ENCODE data around the gene CCDC171. TPM values are rescaled to one million over a fixed set of nuclear protein-coding genes. Genes with fewer than 3 reads are reported as not detected.
A peak's percentile ranks its signal among the peaks of the same experiment; 100 is the strongest.
"Not testable (repeated sequence)": the region's sequence is repeated elsewhere in the genome, so short reads cannot be mapped to it uniquely, and the experiment has no call there.

CCDC171 gene
- total RNA-seq, 1 donor from 2014 or later: 0.92 TPM

DNA sequence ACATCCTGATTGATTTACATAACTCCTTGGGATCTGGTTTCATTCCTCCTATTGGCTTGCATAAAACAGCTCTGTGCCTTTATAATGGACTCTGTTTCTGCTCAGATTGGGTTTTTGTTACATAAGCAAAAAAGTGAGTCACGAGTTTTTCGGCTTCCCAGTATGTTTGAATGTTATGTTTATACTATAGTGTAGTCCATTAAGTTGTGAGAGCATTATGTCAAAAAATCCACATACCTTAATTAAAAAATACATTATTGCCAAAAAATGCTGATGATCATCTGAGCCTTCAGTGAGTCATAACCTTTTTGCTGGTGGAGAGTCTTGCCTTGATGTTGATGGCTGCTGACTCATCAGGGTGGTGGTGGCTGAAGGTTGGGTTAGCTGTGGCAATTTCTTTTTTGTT is 144.6 kb downstream of the CCDC171 start:
- DNase-seq (ENCODE audit: low read depth): peak; percentile 4
- TF ChIP-seq, protein P1, sequence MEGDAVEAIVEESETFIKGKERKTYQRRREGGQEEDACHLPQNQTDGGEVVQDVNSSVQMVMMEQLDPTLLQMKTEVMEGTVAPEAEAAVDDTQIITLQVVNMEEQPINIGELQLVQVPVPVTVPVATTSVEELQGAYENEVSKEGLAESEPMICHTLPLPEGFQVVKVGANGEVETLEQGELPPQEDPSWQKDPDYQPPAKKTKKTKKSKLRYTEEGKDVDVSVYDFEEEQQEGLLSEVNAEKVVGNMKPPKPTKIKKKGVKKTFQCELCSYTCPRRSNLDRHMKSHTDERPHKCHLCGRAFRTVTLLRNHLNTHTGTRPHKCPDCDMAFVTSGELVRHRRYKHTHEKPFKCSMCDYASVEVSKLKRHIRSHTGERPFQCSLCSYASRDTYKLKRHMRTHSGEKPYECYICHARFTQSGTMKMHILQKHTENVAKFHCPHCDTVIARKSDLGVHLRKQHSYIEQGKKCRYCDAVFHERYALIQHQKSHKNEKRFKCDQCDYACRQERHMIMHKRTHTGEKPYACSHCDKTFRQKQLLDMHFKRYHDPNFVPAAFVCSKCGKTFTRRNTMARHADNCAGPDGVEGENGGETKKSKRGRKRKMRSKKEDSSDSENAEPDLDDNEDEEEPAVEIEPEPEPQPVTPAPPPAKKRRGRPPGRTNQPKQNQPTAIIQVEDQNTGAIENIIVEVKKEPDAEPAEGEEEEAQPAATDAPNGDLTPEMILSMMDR (conservative IDR thresholded peaks at IDR 0.05; ENCODE audit: low read depth, low read length): no peak

DNA sequence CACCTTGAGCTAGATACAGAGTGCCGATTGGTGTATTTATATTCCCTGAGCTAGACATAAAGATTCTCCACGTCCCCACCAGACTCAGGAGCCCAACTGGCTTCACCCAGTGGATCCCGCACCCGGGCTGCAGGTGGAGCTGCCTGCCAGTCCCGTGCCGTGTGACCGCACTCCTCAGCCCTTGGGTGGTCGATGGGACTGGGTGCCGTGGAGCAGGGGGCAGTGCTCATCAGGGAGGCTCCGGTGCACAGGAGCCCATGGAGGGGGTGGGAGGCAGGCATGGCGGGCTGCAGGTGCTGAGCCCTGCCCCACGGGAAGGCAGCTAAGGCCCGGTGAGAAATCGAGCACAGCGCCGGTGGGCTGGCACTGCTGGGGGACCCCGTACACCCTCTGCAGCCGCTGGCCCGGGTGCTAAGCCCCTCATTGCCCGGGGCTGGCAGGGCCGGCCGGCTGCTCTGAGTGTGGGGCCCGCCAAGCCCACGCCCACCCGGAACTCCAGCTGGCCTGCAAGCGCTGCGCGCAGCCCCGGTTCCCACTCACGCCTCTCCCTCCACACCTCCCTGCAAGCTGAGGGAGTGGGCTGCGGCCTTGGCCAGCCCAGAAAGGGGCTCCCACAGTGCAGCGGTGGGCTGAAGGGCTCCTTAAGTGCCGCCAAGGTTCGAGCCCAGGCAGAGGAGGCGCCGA is 147.2 kb downstream of the CCDC171 start:
- not testable (repeated sequence) for H3K4me3 ChIP-seq (ENCODE audit: low read depth, low read length); DNase-seq (ENCODE audit: low read depth)

More for the DNA sequence above, 144.6 kb downstream of the CCDC171 start:
- H3K4me3 ChIP-seq (ENCODE audit: low read depth, low read length): no peak overlapping the region

DNA sequence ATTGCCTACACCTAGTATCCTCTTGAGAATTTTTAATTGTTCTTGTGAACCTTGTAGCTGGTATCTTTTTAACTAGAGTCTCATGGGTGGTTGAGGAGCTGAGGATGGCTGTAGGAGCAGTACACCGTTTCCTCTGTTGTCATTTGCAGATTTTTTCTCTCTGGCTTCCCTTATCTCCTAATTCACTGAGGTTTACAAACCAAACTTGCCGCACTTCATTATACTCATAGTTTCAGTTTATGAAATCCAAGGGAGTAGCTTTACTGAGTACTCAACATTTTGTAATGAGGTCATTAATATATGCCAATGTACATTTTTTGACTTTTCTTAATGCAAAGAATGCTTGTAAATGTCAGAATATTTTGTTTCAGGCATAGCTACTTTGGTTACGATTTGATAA is 154.2 kb downstream of the CCDC171 start:
- no peak overlapping the region for H3K4me3 ChIP-seq (ENCODE audit: low read depth, low read length)
- TF ChIP-seq, protein P1 (conservative IDR thresholded peaks at IDR 0.05; ENCODE audit: low read depth, low read length): no peak
- no peak for DNase-seq (ENCODE audit: low read depth)

DNA sequence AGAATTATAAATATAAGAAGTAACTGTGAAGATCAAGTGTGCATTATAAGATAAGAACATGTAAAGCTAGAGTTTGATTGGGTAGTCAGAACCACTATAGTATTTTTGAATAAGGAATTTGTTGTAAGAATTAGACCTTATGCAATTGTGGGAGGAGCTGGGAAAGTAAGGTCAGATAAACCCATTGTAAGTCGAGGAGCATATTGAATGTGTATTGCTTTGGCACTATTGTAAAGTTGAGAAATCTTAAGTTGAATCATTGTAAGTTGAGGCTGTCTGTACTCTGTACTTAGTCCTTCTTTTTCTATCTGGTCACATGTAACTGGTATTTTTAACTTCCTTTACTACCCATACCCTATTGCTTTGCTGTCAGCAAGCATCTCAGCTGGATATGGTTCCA is 158.7 kb downstream of the CCDC171 start:
- TF ChIP-seq, protein P1 (conservative IDR thresholded peaks at IDR 0.05; ENCODE audit: low read depth, low read length): no peak
- no peak for DNase-seq (ENCODE audit: low read depth)
- H3K4me3 ChIP-seq (ENCODE audit: low read depth, low read length): no peak overlapping the region

DNA sequence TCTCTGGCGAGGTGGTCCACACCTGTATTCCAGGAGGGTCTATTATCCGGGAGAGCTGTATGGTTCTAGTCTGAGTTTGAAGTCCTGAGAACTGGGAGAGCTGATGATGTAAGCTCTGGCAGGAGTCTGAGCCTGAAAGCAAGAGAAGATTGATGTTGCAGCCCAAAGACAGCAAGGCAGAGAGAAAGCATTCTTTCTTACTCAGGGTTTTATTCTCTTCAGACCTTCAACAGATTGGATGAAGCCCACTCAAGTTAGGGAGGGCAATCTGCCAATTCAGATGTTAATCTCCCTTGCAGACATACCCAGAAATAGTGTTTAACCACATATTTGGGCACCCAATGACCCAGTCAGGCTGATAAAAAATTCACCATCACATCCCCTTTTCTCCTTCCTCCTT is 159.1 kb downstream of the CCDC171 start:
- H3K4me3 ChIP-seq (ENCODE audit: low read depth, low read length): no peak overlapping the region
- DNase-seq (ENCODE audit: low read depth): no peak
- TF ChIP-seq, protein P1 (conservative IDR thresholded peaks at IDR 0.05; ENCODE audit: low read depth, low read length): no peak

DNA sequence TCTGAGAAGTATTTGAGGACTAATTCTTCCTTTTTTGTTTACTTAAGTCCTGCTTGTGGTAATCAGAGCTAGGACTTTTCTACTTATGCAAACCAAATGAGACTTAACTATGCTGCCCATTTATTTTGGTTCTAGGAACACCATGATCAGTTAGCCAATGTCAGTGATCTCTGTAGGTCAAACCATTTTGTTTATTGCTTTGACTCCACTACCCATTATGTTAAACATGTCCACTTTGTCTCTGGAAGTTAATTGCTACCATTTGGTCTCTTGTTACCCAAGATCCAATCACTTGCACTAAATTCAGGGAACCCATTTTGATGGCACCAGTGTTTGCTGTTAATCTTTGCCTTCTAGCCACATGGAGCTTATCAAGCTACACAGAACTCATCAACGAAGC is 161.9 kb downstream of the CCDC171 start:
- DNase-seq (ENCODE audit: low read depth): no peak
- TF ChIP-seq, protein P1 (conservative IDR thresholded peaks at IDR 0.05; ENCODE audit: low read depth, low read length): no peak
- H3K4me3 ChIP-seq (ENCODE audit: low read depth, low read length): no peak overlapping the region

DNA sequence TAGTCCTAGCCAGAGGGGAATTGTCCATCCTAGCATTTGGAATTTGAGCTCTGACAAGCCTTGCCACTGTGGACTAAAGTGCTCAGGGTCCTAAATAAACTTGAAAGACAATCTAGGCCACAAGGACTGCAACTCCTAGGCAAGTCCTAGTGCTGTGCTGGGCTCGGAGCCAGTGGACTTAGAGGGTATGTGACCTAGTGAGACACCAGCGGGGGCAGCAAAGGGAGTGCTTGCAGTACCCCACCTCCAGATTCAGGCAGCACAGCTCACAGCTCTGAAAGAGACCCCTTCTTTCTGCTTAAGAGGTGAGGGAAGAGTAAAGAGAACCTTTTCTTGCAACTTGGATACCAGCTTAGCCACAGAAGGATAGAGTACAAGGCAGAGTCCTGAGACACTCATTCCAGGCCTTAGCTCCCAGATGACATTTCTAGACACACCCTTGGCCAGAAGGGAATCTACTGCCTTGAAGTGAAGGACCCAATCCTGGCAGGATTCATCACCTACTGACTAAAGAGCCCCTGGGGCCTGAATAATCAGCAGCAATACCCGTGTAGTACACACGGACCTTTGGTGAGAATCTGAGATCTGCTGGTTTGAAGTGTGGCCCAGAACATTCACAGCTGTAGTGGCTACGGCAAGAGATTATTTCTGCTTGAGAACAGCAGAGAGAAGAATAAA is 164.6 kb downstream of the CCDC171 start:
- no peak overlapping the region for H3K4me3 ChIP-seq (ENCODE audit: low read depth, low read length)
- TF ChIP-seq, protein P1 (conservative IDR thresholded peaks at IDR 0.05; ENCODE audit: low read depth, low read length): no peak
- DNase-seq (ENCODE audit: low read depth): no peak

Measured in epithelial cell of proximal tubule (primary cell).